Nephron progenitor cell (in vitro differentiated cells): ENCODE data around the gene GRHL3.
A peak's percentile ranks its signal among the peaks of the same experiment; 100 is the strongest.

Experiments
- DNase-seq: peaks from one replicate; pipeline ENCODE4 v3.0.0; 2021
- H3K27ac Mint-ChIP-seq: 2 replicates; pipeline ENCODE4 v1.8.0; 2021; ENCODE audit warnings: mild to moderate bottlenecking, moderate library complexity, mixed read lengths
- H3K27me3 Mint-ChIP-seq: 2 replicates; pipeline ENCODE4 v1.8.0; 2021; ENCODE audit warnings: mild to moderate bottlenecking, low read depth, mixed read lengths; ENCODE audit not compliant: poor library complexity
- H3K36me3 Mint-ChIP-seq: 2 replicates; pipeline ENCODE4 v1.8.0; 2021; ENCODE audit warnings: low read depth, mixed read lengths
- H3K4me1 Mint-ChIP-seq: 2 replicates; pipeline ENCODE4 v1.8.0; 2021; ENCODE audit warnings: mixed read lengths
- H3K4me3 Mint-ChIP-seq: 2 replicates; pipeline ENCODE4 v1.8.0; 2021; ENCODE audit warnings: mild to moderate bottlenecking, moderate library complexity, mixed read lengths
- H3K9me3 Mint-ChIP-seq: 2 replicates; pipeline ENCODE4 v1.8.0; 2021; ENCODE audit warnings: mild to moderate bottlenecking, moderate library complexity, mixed read lengths
- TF ChIP-seq, protein P1 (sequence below): fragments of 200-600 bp; sonication (generic); IDR thresholded peaks from 2 replicates; pipeline ENCODE4 v1.5.0; 2021; ENCODE audit warnings: antibody characterized with exemption

GRHL3 gene

DNA sequence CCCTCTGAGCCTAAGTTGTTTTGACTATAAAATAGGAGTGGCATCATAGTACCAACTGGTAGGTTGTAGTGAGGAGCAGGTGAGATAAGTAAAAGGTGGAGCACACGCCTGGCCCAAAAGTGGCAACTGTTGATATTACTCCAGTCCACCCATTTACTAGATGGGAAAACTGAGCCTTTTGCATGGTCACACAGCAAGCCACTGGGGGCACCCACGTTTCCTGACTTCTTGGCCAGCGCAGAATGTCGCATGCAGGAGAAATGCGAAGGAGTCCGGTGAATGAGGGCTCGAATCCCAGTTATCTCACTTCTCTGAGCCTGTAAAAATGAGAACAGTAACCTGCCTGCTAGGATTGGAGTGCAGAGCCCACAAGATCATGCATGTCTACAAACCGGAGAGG, 20.8 kb downstream of the GRHL3 start:
- no peak overlapping the region for H3K27ac Mint-ChIP-seq
- peaks cover 4% of the 10 kb centered on the region for H3K27me3 Mint-ChIP-seq

DNA sequence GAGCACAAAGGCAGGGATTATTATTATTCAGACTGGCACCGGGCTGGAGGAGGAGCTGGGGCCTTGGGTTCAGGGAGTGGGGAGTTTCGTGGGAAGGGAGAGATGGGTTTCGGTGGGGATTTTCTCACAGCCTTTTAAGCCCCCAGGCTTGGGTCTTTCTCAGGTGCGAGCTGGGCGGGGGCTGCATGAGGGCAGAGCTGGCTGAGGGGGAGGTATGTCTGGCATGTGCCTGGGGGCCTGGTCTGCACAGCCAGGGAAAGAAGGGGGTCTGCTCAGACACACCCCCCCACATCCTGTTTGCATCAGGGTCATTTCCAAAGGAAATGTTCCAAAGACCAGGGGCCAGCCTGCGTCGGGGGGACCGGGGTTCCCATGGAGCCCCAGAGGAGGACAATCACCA, 21.6 kb downstream of the GRHL3 start:
- H3K4me1 Mint-ChIP-seq: peaks cover 77% of the 10 kb centered on the region
- H3K36me3 Mint-ChIP-seq: no peaks in the 10 kb centered on the region
- peak overlapping the region; percentile 92 for H3K27ac Mint-ChIP-seq
- TF ChIP-seq, protein P1, sequence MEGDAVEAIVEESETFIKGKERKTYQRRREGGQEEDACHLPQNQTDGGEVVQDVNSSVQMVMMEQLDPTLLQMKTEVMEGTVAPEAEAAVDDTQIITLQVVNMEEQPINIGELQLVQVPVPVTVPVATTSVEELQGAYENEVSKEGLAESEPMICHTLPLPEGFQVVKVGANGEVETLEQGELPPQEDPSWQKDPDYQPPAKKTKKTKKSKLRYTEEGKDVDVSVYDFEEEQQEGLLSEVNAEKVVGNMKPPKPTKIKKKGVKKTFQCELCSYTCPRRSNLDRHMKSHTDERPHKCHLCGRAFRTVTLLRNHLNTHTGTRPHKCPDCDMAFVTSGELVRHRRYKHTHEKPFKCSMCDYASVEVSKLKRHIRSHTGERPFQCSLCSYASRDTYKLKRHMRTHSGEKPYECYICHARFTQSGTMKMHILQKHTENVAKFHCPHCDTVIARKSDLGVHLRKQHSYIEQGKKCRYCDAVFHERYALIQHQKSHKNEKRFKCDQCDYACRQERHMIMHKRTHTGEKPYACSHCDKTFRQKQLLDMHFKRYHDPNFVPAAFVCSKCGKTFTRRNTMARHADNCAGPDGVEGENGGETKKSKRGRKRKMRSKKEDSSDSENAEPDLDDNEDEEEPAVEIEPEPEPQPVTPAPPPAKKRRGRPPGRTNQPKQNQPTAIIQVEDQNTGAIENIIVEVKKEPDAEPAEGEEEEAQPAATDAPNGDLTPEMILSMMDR: no peak
- DNase-seq: no peak
- peaks cover 4% of the 10 kb centered on the region for H3K27me3 Mint-ChIP-seq
- H3K4me3 Mint-ChIP-seq: no peak overlapping the region
- no peaks in the 10 kb centered on the region for H3K9me3 Mint-ChIP-seq

More for the DNA sequence above, 20.8 kb downstream of the GRHL3 start:
- Mint-ChIP-seq H3K4me3 (no peak overlapping the region), H3K9me3 (no peaks in the 10 kb centered on the region), H3K4me1 (peaks cover 75% of the 10 kb centered on the region), H3K36me3 (no peaks in the 10 kb centered on the region)
- DNase-seq: no peak
- TF ChIP-seq, protein P1: no peak

DNA sequence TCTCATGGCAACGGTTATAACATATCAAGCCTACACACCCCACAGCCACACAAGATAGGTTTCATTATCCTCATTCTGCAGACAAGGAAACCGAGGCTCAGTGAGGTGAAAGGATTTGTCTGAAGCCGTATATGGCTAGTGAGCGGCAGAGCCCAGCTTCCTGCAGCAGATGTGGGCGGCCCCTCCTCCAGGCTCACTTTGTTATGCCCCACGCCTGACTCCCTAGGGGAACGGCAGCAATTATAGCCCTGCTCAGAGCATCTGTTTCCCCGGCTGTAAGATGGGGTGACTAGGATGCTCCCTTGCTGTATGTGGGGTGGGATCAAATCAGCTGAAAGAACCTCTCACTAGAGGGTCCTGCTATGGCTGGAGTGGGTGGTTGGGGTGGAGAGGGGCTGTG, 22.1 kb downstream of the GRHL3 start:
- Mint-ChIP-seq H3K27me3 (peaks cover 7% of the 10 kb centered on the region), H3K36me3 (no peaks in the 10 kb centered on the region), H3K4me3 (no peak overlapping the region), H3K9me3 (no peaks in the 10 kb centered on the region), H3K4me1 (peaks cover 76% of the 10 kb centered on the region), H3K27ac (no peak overlapping the region)
- TF ChIP-seq, protein P1: no peak
- DNase-seq: no peak

DNA sequence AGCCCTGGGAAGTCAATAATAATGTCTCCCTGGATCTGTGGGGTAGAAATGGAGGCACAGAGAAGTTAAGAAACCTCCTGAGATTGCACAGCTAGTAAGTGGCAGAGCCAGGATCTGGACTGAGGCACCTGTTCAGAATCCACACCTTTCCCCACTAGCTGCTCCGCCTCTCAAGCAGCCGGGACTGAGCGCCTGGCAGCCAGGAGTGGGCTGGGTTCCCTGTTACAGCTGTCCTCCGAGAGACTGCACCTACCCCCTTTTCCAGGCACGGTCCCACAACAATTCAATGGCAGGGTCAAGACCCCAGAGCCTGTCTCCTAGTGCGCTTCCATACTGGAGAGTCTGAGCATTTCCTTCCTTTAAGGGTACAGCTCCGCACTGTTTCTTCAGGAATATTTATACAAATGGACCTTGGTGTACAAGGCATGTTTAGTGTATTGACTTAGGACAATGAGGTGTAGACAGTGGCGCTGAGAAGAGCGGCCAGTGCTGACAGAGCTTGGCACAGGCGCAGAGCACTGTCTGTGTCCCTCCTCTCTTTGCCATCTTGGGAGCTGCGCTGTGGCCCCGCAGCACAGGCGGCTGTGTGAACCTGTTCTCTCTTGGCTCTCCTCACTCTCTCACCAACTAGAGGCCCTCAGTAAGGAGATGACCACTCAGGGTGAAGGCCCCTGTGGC, 24.4 kb downstream of the GRHL3 start:
- DNase-seq: no peak
- Mint-ChIP-seq H3K27me3 (peaks cover 10% of the 10 kb centered on the region), H3K36me3 (no peaks in the 10 kb centered on the region), H3K9me3 (no peaks in the 10 kb centered on the region), H3K27ac (no peak overlapping the region), H3K4me3 (no peak overlapping the region), H3K4me1 (peaks cover 76% of the 10 kb centered on the region)
- TF ChIP-seq, protein P1: no peak

DNA sequence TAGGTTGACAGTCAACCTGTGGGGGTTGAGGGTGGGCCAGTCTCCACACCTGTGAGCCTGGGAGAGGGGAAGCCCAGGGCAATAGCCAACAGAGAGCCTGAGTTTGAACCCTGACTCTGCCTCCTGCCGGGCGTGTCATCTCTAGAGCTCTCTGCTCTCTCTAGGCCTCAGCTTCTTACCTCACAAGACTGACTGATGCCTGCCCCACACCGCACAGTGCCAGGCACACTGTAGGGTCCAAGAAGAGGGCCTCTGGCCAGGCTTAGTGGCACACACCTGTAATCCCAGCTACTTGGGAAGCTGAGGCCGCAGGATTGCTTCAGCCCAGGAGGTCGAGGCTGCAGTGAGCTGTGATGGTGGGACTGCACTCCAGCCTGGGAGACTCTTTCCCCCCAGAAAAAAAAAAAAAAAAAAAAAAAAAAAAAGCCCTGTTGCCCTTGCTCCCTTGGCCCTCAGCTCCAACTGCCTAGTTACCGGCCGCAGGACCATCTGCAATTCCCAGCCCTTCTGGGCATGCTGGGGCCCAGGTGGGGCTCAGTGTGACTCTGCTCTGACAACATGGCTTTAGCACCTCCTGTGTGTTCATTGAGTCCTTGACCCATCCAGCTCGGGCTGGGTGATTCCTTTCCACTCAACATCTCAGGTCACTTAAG, 25.1 kb downstream of the GRHL3 start:
- H3K27me3 Mint-ChIP-seq: peaks cover 10% of the 10 kb centered on the region
- H3K36me3 Mint-ChIP-seq: no peaks in the 10 kb centered on the region
- no peaks in the 10 kb centered on the region for H3K9me3 Mint-ChIP-seq
- peaks cover 76% of the 10 kb centered on the region for H3K4me1 Mint-ChIP-seq
- H3K4me3 Mint-ChIP-seq: no peak overlapping the region
- no peak for DNase-seq
- no peak overlapping the region for H3K27ac Mint-ChIP-seq
- TF ChIP-seq, protein P1: no peak

DNA sequence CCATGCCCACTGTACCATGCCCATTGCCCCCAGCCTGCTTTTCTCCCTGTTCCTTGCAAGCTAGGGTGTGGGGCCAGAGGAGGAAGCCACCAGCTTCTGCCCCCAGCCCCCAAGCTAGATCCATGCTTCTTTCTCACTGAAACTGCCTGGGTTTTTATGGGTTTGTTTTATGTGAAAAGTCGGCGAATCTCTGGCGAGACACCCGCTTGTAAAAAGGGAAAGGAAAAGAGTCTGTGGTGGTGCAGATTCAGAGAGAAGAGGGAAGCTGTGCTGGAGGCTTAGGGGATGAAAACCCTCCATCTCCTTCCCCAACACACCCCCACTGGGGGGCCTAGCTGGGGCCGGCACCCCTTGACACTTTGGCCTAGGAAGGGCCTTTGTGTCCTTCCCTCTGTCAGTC, 26.2 kb downstream of the GRHL3 start:
- no peak for DNase-seq
- Mint-ChIP-seq H3K4me3 (no peak overlapping the region), H3K36me3 (no peaks in the 10 kb centered on the region), H3K4me1 (peaks cover 71% of the 10 kb centered on the region), H3K27ac (no peak overlapping the region), H3K27me3 (peaks cover 6% of the 10 kb centered on the region), H3K9me3 (no peaks in the 10 kb centered on the region)
- TF ChIP-seq, protein P1: no peak
